Transverse colon (tissue), 4 donors: ENCODE results near the gene GOSR2.

Experiments
- EP300 ChIP-seq: sonication (generic); formaldehyde crosslinking; IDR thresholded peaks from one replicate; pipeline ENCODE4 v1.6.1; 2017; ENCODE audit warnings: antibody characterized with exemption, low read depth
- POLR2A ChIP-seq: fragments of 450-650 bp; IDR thresholded peaks from one replicate; pipeline ENCODE4 v1.6.1; 2016; ENCODE audit warnings: antibody characterized with exemption, mild to moderate bottlenecking, moderate library complexity
- POLR2AphosphoS5 ChIP-seq, 3 donors: sonication (generic); formaldehyde crosslinking; IDR thresholded peaks; one replicate each; pipeline ENCODE4 v1.6.1; 2016; ENCODE audit warnings: antibody characterized with exemption in 3 of 3
- TF ChIP-seq, protein P1 (sequence below), 5 experiments: fragments of 200-600 bp in 3 of 5; fragments of 450-650 bp in 2 of 5; sonication (generic) in 3 of 5; IDR thresholded peaks; 1 replicate in 2 of 5; 2 replicates in 3 of 5; pipeline ENCODE4 v1.5.1; 2016 to 2017; ENCODE audit warnings: antibody characterized with exemption in 5 of 5, inconsistent platforms in 3 of 5, mild to moderate bottlenecking in 2 of 5, moderate library complexity in 1 of 5

DNA sequence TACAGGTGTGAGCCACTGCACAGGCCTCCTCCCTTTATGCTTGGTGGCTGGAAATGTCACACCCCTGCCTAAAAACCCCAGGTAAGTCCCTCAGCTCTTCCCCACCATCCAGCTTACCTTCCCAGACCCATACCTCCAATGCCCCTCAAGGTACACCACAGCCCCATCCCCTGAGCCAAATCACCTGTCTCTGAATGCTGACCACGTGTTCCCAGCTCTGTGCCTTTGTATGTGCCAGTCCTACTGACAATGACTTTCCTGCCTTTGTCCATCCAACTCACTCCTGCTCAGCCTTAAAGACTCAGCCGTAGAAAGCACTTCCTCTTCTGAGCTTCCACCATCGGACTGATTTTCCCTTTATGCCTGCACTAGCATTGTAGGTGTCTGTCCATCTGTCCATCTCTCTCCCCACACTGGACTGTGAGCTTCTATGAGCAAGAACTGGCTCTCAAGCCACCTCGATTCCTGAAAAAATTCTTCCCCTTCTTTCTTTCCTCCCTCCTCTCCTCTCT lies 30.7 kb upstream of the GOSR2 start:
- TF ChIP-seq POLR2A (no peak), EP300 (no peak), POLR2AphosphoS5 (IDR thresholded peaks at IDR 0.05) (no peak)
- TF ChIP-seq, protein P1, sequence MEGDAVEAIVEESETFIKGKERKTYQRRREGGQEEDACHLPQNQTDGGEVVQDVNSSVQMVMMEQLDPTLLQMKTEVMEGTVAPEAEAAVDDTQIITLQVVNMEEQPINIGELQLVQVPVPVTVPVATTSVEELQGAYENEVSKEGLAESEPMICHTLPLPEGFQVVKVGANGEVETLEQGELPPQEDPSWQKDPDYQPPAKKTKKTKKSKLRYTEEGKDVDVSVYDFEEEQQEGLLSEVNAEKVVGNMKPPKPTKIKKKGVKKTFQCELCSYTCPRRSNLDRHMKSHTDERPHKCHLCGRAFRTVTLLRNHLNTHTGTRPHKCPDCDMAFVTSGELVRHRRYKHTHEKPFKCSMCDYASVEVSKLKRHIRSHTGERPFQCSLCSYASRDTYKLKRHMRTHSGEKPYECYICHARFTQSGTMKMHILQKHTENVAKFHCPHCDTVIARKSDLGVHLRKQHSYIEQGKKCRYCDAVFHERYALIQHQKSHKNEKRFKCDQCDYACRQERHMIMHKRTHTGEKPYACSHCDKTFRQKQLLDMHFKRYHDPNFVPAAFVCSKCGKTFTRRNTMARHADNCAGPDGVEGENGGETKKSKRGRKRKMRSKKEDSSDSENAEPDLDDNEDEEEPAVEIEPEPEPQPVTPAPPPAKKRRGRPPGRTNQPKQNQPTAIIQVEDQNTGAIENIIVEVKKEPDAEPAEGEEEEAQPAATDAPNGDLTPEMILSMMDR (IDR thresholded peaks at IDR 0.05): no peak
